GOT3 (cell line): ENCODE data around the gene DPP3.
A peak's percentile ranks its signal among the peaks of the same experiment; 100 is the strongest.
"Not testable (repeated sequence)": the region's sequence is repeated elsewhere in the genome, so short reads cannot be mapped to it uniquely, and the experiment has no call there.

Experiments
- DNase-seq: peaks from one replicate; lab custom pipeline; 2025; ENCODE audit warnings: mixed read lengths; lab: John Stamatoyannopoulos, UW

DPP3 gene

GRCh38 chr11:66532784-66533183, 52.5 kb downstream of the DPP3 start:
- no peak for DNase-seq

DNA sequence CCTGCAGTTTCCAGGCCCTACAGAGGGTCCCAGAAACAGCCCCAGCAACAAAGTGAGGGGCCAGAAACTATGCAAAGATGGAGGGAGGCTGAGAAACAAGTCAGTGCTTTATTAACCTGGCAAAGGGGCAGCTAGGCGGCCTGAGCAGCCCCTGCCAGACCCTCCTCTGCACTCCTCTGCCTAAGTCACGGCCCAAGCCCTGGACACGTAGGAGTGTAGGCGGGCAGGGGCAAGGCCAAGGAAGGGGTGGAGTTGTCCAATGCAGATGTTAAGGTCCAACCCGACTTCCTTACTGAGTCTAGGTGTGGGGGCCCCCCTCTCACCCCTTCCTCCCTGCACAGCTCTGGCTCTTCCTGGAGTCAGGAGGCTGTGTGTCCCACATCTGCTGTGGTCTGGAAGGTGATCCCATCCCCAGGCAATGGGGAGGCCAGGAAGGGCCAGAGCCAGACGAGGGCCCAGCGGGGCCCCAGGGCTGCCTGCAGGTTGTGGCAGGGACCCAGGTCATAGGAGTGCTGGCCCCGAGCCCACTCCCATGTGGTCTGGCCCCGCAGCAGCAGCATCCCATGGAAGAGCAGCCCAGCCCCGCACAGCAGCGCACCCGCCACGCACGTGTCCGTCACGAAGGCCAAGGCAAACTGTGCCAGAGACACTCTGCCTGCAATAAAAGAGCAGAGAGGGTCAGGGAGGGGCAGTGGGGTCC, 59.1 kb downstream of the DPP3 start:
- DNase-seq, result no peak

DNA sequence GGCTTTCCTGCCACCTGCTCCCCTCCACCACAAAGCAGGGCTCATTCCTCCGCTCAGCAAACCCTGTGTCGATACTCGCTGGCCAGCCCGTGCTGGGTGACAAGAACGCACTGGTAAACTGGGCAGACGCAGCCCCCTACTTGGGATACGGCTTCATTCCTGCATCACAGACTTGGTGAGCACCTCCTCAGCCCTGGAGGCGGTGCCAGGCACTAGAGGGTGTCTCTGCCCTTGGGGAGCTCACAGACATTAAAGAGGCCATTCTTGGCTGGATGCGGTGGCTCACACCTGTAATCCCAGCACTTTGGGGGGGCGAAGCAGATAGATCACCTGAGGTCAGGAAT, 59.6 kb downstream of the DPP3 start:
- DNase-seq, result no peak

DNA sequence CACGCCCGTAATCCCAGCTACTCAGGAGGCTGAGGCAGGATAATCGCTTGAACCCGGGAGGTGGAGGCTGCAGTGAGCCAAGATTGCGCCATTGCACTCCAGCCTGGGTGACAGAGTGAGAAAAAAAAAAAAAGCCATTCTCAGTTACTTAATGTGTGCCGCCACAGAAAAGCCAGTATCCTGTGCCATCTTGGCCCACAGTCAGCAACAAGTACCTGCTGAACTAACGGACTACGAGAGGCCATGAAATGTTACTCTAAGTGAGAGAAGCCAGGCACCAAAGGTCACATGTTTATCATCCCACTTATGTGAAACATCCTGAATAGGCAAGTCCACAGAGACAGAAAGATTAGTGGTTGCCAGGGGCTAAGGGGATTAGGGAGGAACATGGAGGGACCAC, 60.4 kb downstream of the DPP3 start:
- not testable (repeated sequence) for DNase-seq

DNA sequence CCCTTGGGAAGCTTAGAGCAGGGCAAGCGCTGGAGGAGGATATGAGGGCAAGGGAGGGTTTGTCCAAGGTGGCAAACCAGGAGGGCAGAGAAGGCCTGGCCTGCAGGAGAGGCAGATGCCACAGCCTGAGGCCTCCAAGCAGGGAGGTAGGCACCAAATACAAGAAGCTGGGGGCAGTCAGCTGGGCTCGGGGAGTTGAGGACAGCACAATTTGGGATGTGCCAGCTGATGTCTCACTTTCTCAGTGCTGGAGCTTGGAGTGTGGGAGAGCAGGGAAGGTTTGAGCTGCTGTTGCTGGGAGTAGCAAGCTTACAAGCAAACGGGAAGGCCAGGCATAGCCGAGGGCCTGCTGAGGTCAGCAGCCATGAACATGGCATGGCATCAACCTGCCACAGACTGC, 61.7 kb downstream of the DPP3 start:
- no peak for DNase-seq

- no peak for DNase-seq
Measured at GRCh38 chr11:66542362-66542761, 62.1 kb downstream of the DPP3 start.

GRCh38 chr11:66543263-66544107, 63.3 kb downstream of the DPP3 start:
- no peak for DNase-seq

GRCh38 chr11:66544952-66545351, 64.7 kb downstream of the DPP3 start:
- DNase-seq, result not testable (repeated sequence)

GRCh38 chr11:66545701-66546367, 65.6 kb downstream of the DPP3 start, which contains the start of gene ZDHHC24:
Gene ZDHHC24 (minus strand): TSS chr11:66546048. CDS start chr11:66546003, 45 bp downstream.
- DNase-seq, result peak; percentile 93

DNA sequence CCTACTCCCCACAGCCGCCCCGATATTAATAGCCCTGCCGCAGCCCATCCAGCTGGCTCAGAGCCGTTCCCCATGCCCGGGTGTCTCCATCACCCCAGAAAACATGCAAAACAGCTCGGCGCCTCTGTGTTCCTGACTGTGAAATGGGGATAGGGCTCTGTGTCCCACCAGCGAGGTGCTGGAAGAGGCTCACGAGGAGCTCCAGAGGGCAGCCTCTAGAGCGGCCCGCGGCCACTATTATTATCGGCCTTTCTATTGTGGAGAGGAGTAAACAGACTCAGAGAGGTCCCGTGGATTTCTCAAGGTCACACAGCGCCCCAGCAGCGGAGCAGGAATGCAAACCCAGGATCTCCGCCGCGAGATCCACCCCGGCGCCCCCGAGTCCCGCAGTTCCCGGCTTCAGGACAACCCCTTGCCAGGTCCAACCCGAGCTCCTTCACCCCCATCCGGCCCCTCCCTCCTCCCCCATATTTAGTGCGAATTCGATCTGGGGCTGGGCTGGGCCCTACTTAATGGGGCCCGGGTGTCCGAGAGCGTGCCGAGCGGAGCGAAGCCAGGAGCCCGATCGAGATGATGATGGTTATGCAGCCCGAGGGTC, 66.2 kb downstream of the DPP3 start, which contains the start of gene ACTN3:
ACTN3 (plus strand) TSS at position 536 of the 598 bp plus-strand sequence; CDS start at position 571, 35 bp downstream.
- DNase-seq, result no peak

DNA sequence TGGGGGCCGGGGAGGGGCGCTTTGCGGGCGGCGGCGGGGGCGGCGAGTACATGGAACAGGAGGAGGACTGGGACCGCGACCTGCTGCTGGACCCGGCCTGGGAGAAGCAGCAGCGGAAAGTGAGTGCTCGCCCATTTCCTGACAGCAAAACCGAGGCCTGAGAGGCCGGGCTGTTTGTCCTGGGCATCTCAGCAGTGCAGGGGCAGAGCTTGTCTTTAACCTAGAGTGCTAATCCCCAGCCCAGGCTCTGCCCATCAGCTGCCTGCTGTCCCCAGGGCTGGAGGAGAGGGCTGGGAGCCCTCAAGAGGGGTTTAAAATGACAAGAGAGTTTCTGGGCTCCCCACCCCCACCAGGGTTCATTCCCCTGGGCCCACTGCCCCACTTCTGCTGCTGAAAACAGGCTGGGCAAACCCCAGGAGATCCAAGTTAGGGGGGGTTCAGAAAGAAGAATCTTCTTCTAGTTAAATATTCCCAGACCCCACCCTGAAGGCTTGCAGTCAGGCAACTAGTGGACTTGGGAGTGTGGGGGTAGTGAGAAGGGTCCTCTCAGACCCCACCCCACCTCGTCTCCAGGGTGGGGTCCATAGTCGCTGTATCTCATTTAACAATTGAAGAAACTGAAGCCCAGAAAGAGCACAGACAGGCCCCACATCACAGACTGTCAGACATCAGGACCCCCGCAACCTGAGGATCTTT, 66.9 kb downstream of the DPP3 start:
- no peak for DNase-seq

DNA sequence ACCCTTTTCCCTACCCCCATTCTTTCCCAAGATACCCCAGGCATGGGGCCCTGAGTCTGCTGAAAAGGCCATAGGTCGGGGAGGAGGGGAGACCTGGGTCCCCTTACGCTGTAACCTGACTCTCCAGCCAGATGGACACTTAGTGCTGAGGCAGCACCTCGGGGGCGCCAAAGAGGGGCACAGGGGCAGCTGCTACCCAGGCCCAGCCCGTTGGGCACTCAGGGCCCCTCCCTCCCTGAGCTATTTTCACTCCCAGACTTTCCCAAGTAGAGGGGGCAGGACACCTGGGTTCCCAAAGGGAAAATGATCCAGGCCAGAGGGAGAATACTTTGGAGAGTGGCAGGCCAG, 67.4 kb downstream of the DPP3 start:
- DNase-seq, result no peak

- no peak for DNase-seq
Measured at GRCh38 chr11:66548041-66548440, 67.8 kb downstream of the DPP3 start.

GRCh38 chr11:66548774-66549630, 68.8 kb downstream of the DPP3 start:
- DNase-seq, result no peak

GRCh38 chr11:66549696-66550095, 69.5 kb downstream of the DPP3 start:
- no peak for DNase-seq

- no peak for DNase-seq
Measured at GRCh38 chr11:66550887-66551286, 70.7 kb downstream of the DPP3 start.

DNA sequence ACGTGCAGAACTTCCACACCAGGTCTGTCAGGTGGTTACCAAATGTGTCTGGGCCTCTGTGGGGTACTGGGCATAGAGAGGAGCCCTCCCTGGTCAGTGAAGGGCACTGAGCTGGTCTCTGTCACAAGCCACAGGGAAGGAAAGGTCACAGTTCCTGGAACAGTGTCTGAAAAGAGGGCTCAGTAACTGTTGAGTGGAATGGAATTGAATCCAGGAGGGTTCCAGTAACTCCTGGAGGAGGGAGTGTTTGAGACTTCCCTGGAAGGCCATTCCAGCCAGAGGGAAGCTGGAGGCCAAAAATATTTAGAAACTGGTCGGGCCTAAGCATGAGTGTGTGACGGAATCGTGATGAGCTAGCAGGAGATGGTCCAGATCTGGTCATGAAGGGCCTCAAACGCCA, 74.4 kb downstream of the DPP3 start:
- no peak for DNase-seq

- DNase-seq, result no peak
Measured at GRCh38 chr11:66555416-66555815, 75.2 kb downstream of the DPP3 start.

GRCh38 chr11:66556086-66556485, 75.9 kb downstream of the DPP3 start:
- DNase-seq, result no peak

DNA sequence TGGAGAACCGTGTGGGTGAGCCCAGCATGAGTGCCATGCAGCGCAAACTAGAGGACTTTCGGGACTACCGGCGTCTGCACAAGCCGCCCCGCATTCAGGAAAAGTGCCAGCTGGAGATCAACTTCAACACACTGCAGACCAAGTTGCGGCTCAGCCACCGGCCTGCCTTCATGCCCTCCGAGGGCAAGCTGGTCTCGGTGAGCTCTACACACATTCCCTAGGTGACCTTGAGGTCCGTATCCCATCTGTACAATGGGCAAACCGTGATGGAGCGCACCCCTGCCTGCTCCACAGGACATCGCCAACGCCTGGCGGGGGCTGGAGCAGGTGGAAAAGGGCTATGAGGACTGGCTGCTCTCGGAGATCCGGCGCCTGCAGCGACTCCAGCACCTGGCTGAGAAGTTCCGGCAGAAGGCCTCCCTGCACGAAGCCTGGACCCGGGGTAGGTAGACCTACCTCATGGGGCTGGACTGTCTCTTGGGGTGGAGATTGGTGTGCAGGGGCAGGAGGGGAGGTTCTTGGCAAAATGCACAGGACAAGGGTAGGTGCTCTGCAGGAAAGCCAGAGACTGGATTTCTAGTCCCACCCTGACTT, 77.6 kb downstream of the DPP3 start:
- DNase-seq, result no peak
